ENCODE data around the gene VPS45. TPM values are rescaled to one million over a fixed set of nuclear protein-coding genes. Genes with fewer than 3 reads are reported as not detected.

VPS45 gene
- total RNA-seq, 1 experiment from 2014 or later, result 28.2 TPM

DNA sequence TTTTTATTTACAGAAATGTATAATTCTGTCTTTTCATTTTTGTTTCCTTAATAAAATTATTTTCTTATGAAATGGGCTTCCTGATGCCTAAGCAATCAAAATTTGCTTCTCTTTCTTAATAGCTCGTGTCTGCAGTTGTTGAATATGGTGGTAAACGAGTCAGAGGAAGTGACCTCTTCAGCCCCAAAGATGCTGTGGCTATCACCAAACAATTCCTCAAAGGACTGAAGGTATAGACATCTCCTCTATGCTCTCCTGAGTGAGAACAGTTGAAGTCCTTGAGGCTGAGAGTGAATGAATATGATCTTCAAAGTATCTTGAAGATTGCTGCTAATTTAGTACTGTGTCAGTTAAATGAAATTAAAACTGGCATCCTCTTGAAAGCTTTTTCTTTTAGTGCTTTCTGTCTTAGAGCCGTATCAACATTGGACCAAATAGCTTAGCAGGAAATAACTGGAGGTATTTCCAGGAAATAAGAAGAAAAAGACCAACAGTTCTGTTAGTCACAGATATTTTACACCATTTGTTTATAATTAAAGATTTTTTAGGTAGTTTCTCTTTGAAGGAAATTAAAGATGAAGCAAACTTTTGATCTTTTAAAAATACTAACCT is 24.7 kb downstream of the VPS45 start:
- TF ChIP-seq SMAD4 (CRISPR knock-in tag; IDR thresholded peaks at IDR 0.05) (no peak), ETV6 (CRISPR knock-in tag; IDR thresholded peaks at IDR 0.05) (no peak), JAZF1 (CRISPR knock-in tag; IDR thresholded peaks at IDR 0.05) (no peak), GTF2I (CRISPR knock-in tag; conservative IDR thresholded peaks at IDR 0.05) (no peak), OVOL2 (CRISPR knock-in tag; IDR thresholded peaks at IDR 0.05; ENCODE audit: borderline replicate concordance) (no peak), HMGA2 (CRISPR knock-in tag; IDR thresholded peaks at IDR 0.05) (no peak), FOXP1 (CRISPR knock-in tag; IDR thresholded peaks at IDR 0.05; ENCODE audit: borderline replicate concordance) (no peak), MXD4 (CRISPR knock-in tag; IDR thresholded peaks at IDR 0.05; ENCODE audit: borderline replicate concordance) (no peak), ZNF396 (CRISPR knock-in tag; IDR thresholded peaks at IDR 0.05; ENCODE audit: borderline replicate concordance) (no peak), JUN (CRISPR knock-in tag; IDR thresholded peaks at IDR 0.05) (no peak)
- TF ChIP-seq, protein P1, sequence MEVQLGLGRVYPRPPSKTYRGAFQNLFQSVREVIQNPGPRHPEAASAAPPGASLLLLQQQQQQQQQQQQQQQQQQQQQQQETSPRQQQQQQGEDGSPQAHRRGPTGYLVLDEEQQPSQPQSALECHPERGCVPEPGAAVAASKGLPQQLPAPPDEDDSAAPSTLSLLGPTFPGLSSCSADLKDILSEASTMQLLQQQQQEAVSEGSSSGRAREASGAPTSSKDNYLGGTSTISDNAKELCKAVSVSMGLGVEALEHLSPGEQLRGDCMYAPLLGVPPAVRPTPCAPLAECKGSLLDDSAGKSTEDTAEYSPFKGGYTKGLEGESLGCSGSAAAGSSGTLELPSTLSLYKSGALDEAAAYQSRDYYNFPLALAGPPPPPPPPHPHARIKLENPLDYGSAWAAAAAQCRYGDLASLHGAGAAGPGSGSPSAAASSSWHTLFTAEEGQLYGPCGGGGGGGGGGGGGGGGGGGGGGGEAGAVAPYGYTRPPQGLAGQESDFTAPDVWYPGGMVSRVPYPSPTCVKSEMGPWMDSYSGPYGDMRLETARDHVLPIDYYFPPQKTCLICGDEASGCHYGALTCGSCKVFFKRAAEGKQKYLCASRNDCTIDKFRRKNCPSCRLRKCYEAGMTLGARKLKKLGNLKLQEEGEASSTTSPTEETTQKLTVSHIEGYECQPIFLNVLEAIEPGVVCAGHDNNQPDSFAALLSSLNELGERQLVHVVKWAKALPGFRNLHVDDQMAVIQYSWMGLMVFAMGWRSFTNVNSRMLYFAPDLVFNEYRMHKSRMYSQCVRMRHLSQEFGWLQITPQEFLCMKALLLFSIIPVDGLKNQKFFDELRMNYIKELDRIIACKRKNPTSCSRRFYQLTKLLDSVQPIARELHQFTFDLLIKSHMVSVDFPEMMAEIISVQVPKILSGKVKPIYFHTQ (CRISPR knock-in tag; IDR thresholded peaks at IDR 0.05), result no peak
- TF ChIP-seq, protein P2, sequence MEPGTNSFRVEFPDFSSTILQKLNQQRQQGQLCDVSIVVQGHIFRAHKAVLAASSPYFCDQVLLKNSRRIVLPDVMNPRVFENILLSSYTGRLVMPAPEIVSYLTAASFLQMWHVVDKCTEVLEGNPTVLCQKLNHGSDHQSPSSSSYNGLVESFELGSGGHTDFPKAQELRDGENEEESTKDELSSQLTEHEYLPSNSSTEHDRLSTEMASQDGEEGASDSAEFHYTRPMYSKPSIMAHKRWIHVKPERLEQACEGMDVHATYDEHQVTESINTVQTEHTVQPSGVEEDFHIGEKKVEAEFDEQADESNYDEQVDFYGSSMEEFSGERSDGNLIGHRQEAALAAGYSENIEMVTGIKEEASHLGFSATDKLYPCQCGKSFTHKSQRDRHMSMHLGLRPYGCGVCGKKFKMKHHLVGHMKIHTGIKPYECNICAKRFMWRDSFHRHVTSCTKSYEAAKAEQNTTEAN (CRISPR knock-in tag; IDR thresholded peaks at IDR 0.05), result no peak
- TF ChIP-seq, protein P3, sequence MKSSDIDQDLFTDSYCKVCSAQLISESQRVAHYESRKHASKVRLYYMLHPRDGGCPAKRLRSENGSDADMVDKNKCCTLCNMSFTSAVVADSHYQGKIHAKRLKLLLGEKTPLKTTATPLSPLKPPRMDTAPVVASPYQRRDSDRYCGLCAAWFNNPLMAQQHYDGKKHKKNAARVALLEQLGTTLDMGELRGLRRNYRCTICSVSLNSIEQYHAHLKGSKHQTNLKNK (CRISPR knock-in tag; IDR thresholded peaks at IDR 0.05), result no peak
- TF ChIP-seq, protein P4, sequence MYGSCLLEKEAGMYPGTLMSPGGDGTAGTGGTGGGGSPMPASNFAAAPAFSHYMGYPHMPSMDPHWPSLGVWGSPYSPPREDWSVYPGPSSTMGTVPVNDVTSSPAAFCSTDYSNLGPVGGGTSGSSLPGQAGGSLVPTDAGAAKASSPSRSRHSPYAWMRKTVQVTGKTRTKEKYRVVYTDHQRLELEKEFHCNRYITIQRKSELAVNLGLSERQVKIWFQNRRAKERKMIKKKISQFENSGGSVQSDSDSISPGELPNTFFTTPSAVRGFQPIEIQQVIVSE (CRISPR knock-in tag; IDR thresholded peaks at IDR 0.05; ENCODE audit: borderline replicate concordance), result no peak
- TF ChIP-seq, protein P5, sequence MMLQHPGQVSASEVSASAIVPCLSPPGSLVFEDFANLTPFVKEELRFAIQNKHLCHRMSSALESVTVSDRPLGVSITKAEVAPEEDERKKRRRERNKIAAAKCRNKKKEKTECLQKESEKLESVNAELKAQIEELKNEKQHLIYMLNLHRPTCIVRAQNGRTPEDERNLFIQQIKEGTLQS (CRISPR knock-in tag; conservative IDR thresholded peaks at IDR 0.05), result no peak
- TF ChIP-seq, protein P6, sequence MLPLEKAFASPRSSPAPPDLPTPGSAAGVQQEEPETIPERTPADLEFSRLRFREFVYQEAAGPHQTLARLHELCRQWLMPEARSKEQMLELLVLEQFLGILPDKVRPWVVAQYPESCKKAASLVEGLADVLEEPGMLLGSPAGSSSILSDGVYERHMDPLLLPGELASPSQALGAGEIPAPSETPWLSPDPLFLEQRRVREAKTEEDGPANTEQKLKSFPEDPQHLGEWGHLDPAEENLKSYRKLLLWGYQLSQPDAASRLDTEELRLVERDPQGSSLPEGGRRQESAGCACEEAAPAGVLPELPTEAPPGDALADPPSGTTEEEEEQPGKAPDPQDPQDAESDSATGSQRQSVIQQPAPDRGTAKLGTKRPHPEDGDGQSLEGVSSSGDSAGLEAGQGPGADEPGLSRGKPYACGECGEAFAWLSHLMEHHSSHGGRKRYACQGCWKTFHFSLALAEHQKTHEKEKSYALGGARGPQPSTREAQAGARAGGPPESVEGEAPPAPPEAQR (CRISPR knock-in tag; IDR thresholded peaks at IDR 0.05), result no peak
- TF ChIP-seq, protein P7, sequence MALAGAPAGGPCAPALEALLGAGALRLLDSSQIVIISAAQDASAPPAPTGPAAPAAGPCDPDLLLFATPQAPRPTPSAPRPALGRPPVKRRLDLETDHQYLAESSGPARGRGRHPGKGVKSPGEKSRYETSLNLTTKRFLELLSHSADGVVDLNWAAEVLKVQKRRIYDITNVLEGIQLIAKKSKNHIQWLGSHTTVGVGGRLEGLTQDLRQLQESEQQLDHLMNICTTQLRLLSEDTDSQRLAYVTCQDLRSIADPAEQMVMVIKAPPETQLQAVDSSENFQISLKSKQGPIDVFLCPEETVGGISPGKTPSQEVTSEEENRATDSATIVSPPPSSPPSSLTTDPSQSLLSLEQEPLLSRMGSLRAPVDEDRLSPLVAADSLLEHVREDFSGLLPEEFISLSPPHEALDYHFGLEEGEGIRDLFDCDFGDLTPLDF (CRISPR knock-in tag; IDR thresholded peaks at IDR 0.05), result no peak
- ChIA-PET POLR2A (interaction anchor here (0.7 kb wide), 1 partner anchor 81 kb away, joined by 3 read pairs; no protein-coding TSS in a partner anchor), CTCF (interaction anchor here (1.2 kb wide), 1 partner anchor 95 kb away, joined by 3 read pairs; no protein-coding TSS in a partner anchor)
- no peak for DNase-seq (ENCODE audit: low spot score)
- no peaks in the 10 kb centered on the region for H3K36me3 Mint-ChIP-seq
- H3K9me3 Mint-ChIP-seq, result no peaks in the 10 kb centered on the region
- no peak overlapping the region for H3K27ac Mint-ChIP-seq
- no peak overlapping the region for H3K4me3 Mint-ChIP-seq
- H3K4me1 Mint-ChIP-seq, result no peaks in the 10 kb centered on the region
- no peaks in the 10 kb centered on the region for H3K27me3 Mint-ChIP-seq (ENCODE audit: low read depth)
- no peak for ATAC-seq

DNA sequence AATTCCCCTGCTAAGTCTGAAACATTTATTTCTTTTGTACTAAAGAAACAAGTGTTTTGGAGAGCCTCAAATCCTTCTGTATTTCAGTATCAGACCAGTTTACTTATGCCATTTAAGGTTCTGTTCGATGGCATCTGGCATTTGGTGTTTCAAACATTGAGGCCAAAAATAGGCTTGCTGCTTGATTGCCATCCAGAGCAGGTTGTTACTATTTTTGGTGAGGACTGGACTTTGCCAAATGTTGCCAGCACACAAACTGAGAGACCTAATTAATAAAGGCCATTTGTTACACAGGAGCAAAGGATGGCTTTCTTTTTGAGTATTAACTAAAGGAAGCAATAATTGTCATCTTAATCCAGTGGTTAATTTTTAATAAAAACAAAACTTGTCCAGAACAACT is 26.2 kb downstream of the VPS45 start:
- Mint-ChIP-seq H3K4me3 (no peak overlapping the region), H3K36me3 (no peaks in the 10 kb centered on the region), H3K4me1 (no peaks in the 10 kb centered on the region), H3K9me3 (no peaks in the 10 kb centered on the region), H3K27ac (no peak overlapping the region), H3K27me3 (ENCODE audit: low read depth) (no peaks in the 10 kb centered on the region)
- ChIA-PET POLR2A (no interaction called here), CTCF (no interaction called here)
- TF ChIP-seq MXD4 (CRISPR knock-in tag; IDR thresholded peaks at IDR 0.05; ENCODE audit: borderline replicate concordance), result no peak
- TF ChIP-seq TEAD1 (CRISPR knock-in tag; IDR thresholded peaks at IDR 0.05), result no peak
- no peak for TF ChIP-seq ZNF416 (CRISPR knock-in tag; IDR thresholded peaks at IDR 0.05)
- TF ChIP-seq, protein P8, sequence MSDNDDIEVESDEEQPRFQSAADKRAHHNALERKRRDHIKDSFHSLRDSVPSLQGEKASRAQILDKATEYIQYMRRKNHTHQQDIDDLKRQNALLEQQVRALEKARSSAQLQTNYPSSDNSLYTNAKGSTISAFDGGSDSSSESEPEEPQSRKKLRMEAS (CRISPR knock-in tag; IDR thresholded peaks at IDR 0.05), result no peak
- TF ChIP-seq, protein P9, sequence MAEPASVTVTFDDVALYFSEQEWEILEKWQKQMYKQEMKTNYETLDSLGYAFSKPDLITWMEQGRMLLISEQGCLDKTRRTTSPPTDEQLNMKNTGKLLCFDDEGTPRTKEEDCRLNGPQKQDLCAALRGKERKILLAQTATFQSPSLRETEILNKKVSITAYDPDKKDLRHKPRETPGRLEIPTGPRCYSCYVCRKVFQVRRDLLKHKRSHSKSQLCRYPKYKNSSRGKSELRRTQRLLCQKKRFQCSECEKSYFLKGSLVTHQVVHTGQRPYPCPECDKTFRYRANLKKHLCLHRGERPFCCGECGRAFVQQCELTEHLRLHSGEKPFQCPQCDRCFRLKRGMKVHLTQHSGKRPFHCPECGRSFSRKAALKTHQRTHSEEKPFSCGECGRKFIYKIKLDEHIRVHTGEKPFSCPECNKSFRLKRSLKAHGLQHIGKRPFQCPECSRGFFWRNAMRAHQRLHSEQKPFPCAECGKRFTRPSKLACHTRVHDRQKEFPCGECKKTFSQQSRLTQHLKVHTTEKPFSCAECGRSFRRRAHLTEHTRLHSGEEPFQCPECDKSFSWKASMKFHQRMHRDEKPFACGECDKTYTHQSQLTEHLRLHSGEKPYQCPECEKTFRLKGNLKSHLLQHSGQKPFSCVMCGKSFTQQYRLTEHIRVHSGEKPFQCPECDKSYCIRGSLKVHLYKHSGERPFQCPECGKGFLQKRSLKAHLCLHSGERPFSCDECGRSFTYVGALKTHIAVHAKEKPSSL (CRISPR knock-in tag; conservative IDR thresholded peaks at IDR 0.05), result no peak
- TF ChIP-seq KAT7 (CRISPR knock-in tag; IDR thresholded peaks at IDR 0.05; ENCODE audit: borderline replicate concordance), result no peak
- no peak for ATAC-seq
- no peak for DNase-seq (ENCODE audit: low spot score)

Measured in WTC11 (cell line).